HuH-7 (cell line): ENCODE results near the gene HPCAL1.

ENCODE experiments used
- DNase-seq: peaks from one replicate; pipeline ENCODE4 v3.0.0; 2011; ENCODE audit warnings: low spot score

HPCAL1 gene

GRCh38 chr2:10390369-10390801 lies 87.7 kb downstream of the HPCAL1 start:
- no peak for DNase-seq

- no peak for DNase-seq
These were observed 89.4 kb downstream of the HPCAL1 start for GRCh38 chr2:10392100-10392499.

GRCh38 chr2:10392548-10392947 lies 89.8 kb downstream of the HPCAL1 start:
- DNase-seq: no peak

- DNase-seq: no peak
These were observed 90.4 kb downstream of the HPCAL1 start for GRCh38 chr2:10392951-10393639.

GRCh38 chr2:10393640-10393982 lies 90.9 kb downstream of the HPCAL1 start:
- DNase-seq: no peak

GRCh38 chr2:10395893-10396292 lies 93.2 kb downstream of the HPCAL1 start:
- DNase-seq: no peak

GRCh38 chr2:10396464-10396863 lies 93.8 kb downstream of the HPCAL1 start:
- no peak for DNase-seq

- DNase-seq: no peak
These were observed 94.7 kb downstream of the HPCAL1 start for GRCh38 chr2:10397297-10397875.

- no peak for DNase-seq
These were observed 95.2 kb downstream of the HPCAL1 start for GRCh38 chr2:10397878-10398277.

GRCh38 chr2:10398496-10398895 lies 95.8 kb downstream of the HPCAL1 start:
- DNase-seq: no peak

GRCh38 chr2:10399358-10399757 lies 96.7 kb downstream of the HPCAL1 start:
- DNase-seq: no peak

GRCh38 chr2:10400002-10400401 lies 97.3 kb downstream of the HPCAL1 start:
- DNase-seq: no peak

GRCh38 chr2:10400568-10400977 lies 97.9 kb downstream of the HPCAL1 start:
- no peak for DNase-seq

GRCh38 chr2:10400978-10401951 lies 98.6 kb downstream of the HPCAL1 start:
- peak; percentile 79 for DNase-seq

GRCh38 chr2:10402062-10402585 lies 99.4 kb downstream of the HPCAL1 start:
- DNase-seq: no peak

GRCh38 chr2:10402653-10403215 lies 100.0 kb downstream of the HPCAL1 start:
- no peak for DNase-seq

GRCh38 chr2:10404324-10405143 lies 101.8 kb downstream of the HPCAL1 start:
- DNase-seq: no peak

GRCh38 chr2:10405448-10405847 lies 102.7 kb downstream of the HPCAL1 start:
- DNase-seq: no peak

GRCh38 chr2:10406016-10406415 lies 103.3 kb downstream of the HPCAL1 start:
- no peak for DNase-seq

- DNase-seq: no peak
These were observed 103.9 kb downstream of the HPCAL1 start for GRCh38 chr2:10406491-10407188.

- DNase-seq: no peak
These were observed 104.7 kb downstream of the HPCAL1 start for GRCh38 chr2:10407432-10407831.
